AG09309 (cell line): Measurements from ENCODE around the gene DLGAP1.

ENCODE experiments used
- DNase-seq: peaks from one replicate; pipeline ENCODE4 v3.0.0-alpha.2; 2010; ENCODE audit warnings: low read depth
- H3K4me3 ChIP-seq: 2 replicates; pipeline ENCODE4 v1.5.1; 2011; ENCODE audit warnings: mild to moderate bottlenecking, low read depth, low read length, moderate library complexity; ENCODE audit not compliant: control insufficient read depth
- TF ChIP-seq, protein P1 (sequence below): IDR thresholded peaks from 2 replicates; pipeline ENCODE4 v1.5.1; 2011; ENCODE audit warnings: mild to moderate bottlenecking, low read depth, low read length, inconsistent platforms; ENCODE audit not compliant: insufficient read depth, control insufficient read depth; ENCODE audit errors: missing control alignments

Gene DLGAP1

DNA sequence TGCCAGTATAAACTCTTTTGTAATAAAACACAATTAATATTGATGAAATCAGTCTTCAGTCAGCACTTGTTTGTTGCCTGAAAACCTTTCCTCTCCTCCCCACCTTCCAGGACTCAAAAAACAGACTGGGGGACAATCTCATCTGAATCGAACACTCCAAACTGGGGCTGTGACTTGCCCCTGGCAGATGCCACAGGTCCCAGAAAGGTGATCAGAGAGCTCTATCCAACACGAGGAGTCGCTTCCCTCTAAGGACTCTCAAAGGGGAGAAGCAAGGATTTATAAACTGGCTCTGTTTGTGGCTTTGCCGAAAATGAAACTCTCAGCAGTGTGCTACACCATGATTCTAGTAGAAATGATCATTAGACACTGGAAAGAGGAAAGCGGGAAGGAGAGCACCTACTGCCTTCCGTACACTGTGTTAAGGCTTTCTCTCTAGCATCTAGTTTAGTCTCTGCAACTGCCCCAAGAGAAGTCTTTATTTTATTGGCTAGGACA lies 805.9 kb downstream of the DLGAP1 start:
- H3K4me3 ChIP-seq, result no peak overlapping the region
- no peak for DNase-seq
- TF ChIP-seq, protein P1, sequence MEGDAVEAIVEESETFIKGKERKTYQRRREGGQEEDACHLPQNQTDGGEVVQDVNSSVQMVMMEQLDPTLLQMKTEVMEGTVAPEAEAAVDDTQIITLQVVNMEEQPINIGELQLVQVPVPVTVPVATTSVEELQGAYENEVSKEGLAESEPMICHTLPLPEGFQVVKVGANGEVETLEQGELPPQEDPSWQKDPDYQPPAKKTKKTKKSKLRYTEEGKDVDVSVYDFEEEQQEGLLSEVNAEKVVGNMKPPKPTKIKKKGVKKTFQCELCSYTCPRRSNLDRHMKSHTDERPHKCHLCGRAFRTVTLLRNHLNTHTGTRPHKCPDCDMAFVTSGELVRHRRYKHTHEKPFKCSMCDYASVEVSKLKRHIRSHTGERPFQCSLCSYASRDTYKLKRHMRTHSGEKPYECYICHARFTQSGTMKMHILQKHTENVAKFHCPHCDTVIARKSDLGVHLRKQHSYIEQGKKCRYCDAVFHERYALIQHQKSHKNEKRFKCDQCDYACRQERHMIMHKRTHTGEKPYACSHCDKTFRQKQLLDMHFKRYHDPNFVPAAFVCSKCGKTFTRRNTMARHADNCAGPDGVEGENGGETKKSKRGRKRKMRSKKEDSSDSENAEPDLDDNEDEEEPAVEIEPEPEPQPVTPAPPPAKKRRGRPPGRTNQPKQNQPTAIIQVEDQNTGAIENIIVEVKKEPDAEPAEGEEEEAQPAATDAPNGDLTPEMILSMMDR, result no peak

DNA sequence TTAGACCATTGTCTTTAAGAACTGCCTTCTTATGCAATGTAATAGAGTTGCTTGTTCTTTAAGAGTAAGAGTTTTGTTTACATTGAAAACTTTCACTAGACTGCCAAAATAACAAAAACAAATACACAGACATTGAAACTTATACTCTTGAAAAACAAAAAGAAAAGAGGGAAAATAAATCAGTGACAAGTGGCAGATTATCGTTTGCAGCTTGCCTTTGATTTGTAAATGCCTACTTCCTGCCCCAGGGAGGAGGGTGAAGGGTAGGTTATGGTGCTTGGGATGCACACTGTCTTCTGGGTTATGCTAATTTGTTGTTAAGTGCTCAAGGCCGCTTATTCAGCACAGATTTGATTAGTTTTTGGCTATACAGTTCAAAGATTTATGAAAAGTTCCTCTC lies 806.5 kb downstream of the DLGAP1 start:
- H3K4me3 ChIP-seq, result no peak overlapping the region
- DNase-seq, result no peak
- TF ChIP-seq, protein P1, result no peak

DNA sequence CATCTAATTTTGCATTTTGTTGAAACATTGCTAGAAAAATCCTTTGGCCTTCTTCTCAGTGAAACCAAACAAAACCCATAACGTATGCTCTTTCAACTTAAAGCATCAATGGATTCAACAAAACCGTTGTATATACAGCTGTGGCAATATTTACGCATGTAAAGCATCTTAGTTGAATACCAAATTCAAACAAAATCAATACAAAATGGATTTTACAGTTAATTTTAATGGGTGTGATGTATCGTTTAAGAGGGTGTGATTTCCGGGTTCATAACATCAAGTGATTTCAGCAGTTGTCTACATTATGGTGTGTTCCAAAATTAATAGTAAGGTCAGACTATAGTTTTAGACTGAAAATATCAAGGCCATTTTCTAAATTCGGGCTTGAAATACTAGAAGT lies 806.9 kb downstream of the DLGAP1 start:
- no peak overlapping the region for H3K4me3 ChIP-seq
- no peak for DNase-seq
- TF ChIP-seq, protein P1, result no peak

DNA sequence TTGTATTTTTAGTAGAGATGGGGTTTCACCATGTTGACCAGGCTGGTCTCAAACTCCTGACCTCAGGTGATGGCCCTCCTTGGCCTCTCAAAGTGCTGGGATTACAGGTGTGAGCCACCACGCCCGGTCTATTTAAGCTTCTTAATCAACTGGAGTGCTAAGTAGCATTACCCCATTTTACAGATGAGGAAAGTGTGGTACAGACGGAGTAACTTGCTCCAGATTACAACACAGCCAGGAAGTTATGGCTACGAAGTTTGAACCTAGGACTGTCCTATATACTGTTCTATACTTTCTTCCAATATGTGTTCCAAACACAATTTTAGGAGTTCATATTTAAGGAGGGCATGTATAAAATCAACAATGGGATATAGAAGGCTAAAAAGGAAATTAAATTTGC lies 807.5 kb downstream of the DLGAP1 start:
- TF ChIP-seq, protein P1, result no peak
- H3K4me3 ChIP-seq, result no peak overlapping the region
- DNase-seq, result no peak

DNA sequence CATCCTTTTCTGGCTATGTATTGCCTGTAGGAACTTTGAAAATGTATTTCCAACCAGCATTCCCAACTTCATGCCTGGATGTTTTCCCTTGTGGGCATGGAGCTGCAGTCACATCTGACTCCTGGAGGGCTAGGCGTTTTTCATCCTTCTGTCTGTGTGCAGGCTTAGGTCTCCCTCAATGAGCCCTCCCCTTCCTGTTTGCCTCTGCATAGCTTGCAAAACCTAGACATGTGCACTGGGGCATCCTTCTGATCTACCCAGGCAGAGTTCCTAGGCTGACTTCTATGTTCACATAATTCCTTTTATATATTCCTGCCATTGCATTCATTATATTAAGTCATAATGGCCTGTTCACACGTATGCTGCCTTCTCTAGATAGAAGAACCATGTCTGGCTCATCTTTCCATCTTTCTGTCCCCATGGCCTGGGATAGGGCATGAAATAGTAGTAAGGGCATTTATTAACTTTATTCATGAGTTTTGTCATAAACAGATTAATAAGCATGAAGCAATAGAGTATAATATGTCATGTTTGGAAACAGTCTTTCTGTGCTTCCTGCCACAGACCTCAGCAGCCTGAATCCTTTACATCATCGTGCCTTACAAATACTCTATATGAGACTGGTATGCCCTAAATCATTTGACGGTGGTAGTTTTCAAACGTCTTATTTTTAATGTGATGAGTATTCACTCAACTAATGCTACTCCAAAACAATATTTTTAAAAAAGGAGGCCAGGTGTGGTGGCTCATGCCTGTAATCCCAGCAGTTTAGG lies 809.5 kb downstream of the DLGAP1 start:
- TF ChIP-seq, protein P1, result no peak
- H3K4me3 ChIP-seq, result no peak overlapping the region
- no peak for DNase-seq

DNA sequence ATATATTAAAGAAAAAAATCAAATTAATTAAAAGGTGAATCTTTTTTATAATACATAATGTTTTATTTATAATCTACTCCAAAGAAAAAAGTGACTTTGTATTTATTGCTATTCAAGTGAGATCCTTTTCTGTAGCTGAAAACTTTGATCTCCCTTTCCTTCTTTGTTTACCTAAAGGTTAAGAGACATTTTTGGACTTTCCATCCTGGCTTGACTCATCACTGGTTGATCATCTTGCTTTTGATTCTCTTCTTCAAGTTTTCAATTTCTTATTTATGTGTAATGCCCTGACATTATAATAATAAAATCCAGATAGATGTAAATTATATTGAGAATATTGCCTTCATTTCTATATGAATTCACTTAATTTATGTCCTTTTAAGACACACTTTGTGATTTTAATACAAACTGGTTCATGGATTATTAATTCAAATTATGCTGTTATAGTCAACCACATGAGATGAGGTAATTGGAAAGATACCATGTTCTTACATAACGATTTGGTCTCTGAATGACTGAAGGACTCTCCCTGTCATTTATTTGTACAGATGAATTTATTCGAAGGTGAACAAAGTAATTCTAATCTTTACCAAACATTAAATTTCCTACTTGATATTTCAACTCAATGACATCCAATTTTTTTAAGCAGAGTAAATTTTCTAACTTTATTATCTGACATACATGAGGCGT lies 820.7 kb downstream of the DLGAP1 start:
- TF ChIP-seq, protein P1, result no peak
- no peak for DNase-seq
- H3K4me3 ChIP-seq, result no peak overlapping the region
